Endothelial cell of umbilical vein (primary cell): ENCODE results near the gene TAOK1. TPM values are rescaled to one million over a fixed set of nuclear protein-coding genes. Genes with fewer than 3 reads are reported as not detected.
"Not testable (repeated sequence)": the region's sequence is repeated elsewhere in the genome, so short reads cannot be mapped to it uniquely, and the experiment has no call there.

Experiments used
- BruUV-seq: library from RNA; stranded (reverse); fragments of 400-500 nt; replicated peaks from 2 replicates; lab custom pipeline; 2021; lab: Mats Ljungman, UMichigan
- CTCF ChIA-PET: fragments of 300-600, 350-600 bp; sonication (Branson Sonifier 250); formaldehyde crosslinking; loops from one replicate; lab custom pipeline; 2021; ENCODE audit warnings: antibody characterized with exemption, inconsistent platforms; lab: Charles Lee
- POLR2A ChIA-PET: fragments of 300-600, 350-600 bp; sonication (Branson Sonifier 250); formaldehyde crosslinking; loops from one replicate; lab custom pipeline; 2021; ENCODE audit warnings: antibody characterized with exemption, inconsistent platforms; lab: Charles Lee
- DNase-seq: peaks from one replicate; pipeline ENCODE4 v3.0.0-alpha.2; 2011; ENCODE audit warnings: low read depth, low spot score
- FAIRE-seq: peaks from 2 replicates; lab custom pipeline; 2011; peaks lifted over from hg19 to GRCh38; lab: Jason Lieb, UNC
- H2AFZ ChIP-seq: 2 replicates; pipeline ENCODE4 v1.6.0; 2012; ENCODE audit warnings: low read depth, low read length, control low read depth, inconsistent platforms
- H3K27ac ChIP-seq: 2 replicates; pipeline ENCODE4 v1.5.1; 2011; ENCODE audit warnings: low read depth, mild to moderate bottlenecking, control low read depth, low read length, moderate library complexity; ENCODE audit not compliant: insufficient read depth
- H3K27me3 ChIP-seq, 2 experiments: 2 replicates each; pipeline versions ENCODE4 v1.6.0 to v1.6.1; 2011; ENCODE audit warnings: low read length in 2 of 2, mixed read lengths in 1 of 2; ENCODE audit not compliant: control insufficient read depth in 2 of 2, insufficient read depth in 2 of 2
- H3K36me3 ChIP-seq, 2 experiments: 2 replicates in 1 of 2; 3 replicates in 1 of 2; pipeline ENCODE4 v1.5.1; 2011; ENCODE audit warnings: low read length in 2 of 2, mild to moderate bottlenecking in 1 of 2, moderate library complexity in 1 of 2; ENCODE audit not compliant: control insufficient read depth in 2 of 2, insufficient read depth in 2 of 2; ENCODE audit errors: extremely low read depth in 1 of 2
- H3K4me1 ChIP-seq: 3 replicates; pipeline ENCODE4 v1.5.1; 2011; ENCODE audit warnings: mild to moderate bottlenecking, low read length; ENCODE audit not compliant: control insufficient read depth, insufficient read depth; ENCODE audit errors: extremely low read depth
- H3K4me2 ChIP-seq: 2 replicates; pipeline ENCODE4 v1.6.1; 2011; ENCODE audit warnings: low read length, control low read depth, mixed read lengths; ENCODE audit not compliant: insufficient read depth
- H3K4me3 ChIP-seq, 3 experiments: fragments of 200-600 bp in 1 of 3; sonication (generic), shearing (Covaris generic) in 1 of 3; replicated peaks in 1 of 3; 2 replicates each; pipeline ENCODE4 v1.5.1; 2011 to 2016; ENCODE audit warnings: control low read depth in 3 of 3, low read length in 3 of 3, mild to moderate bottlenecking in 2 of 3, inconsistent platforms in 1 of 3, low read depth in 1 of 3, moderate library complexity in 1 of 3; ENCODE audit not compliant: insufficient read depth in 1 of 3
- H3K79me2 ChIP-seq: 2 replicates; pipeline ENCODE4 v1.6.0; 2012; ENCODE audit warnings: low read length, inconsistent platforms; ENCODE audit not compliant: control insufficient read depth, insufficient read depth
- H3K9ac ChIP-seq: replicated peaks from 2 replicates; pipeline ENCODE3; 2011; ENCODE audit warnings: low read length, control low read depth; ENCODE audit not compliant: insufficient read depth; ENCODE audit errors: extremely low read depth
- H3K9me1 ChIP-seq: replicated peaks from 3 replicates; pipeline ENCODE4 v1.6.0; 2011; ENCODE audit warnings: mild to moderate bottlenecking, low read length; ENCODE audit not compliant: control insufficient read depth, insufficient read depth; ENCODE audit errors: extremely low read depth
- H3K9me3 ChIP-seq: replicated peaks from 2 replicates; pipeline ENCODE4 v1.5.1; 2012; ENCODE audit warnings: low read length, inconsistent platforms; ENCODE audit not compliant: control insufficient read depth, insufficient read depth
- H4K20me1 ChIP-seq: replicated peaks from 2 replicates; pipeline ENCODE3; 2011; ENCODE audit warnings: mild to moderate bottlenecking, low read length; ENCODE audit not compliant: control insufficient read depth, insufficient read depth; ENCODE audit errors: extremely low read depth
- EZH2 ChIP-seq: IDR thresholded peaks from 2 replicates; pipeline ENCODE4 v1.6.1; 2012; ENCODE audit warnings: borderline replicate concordance, low read depth, mild to moderate bottlenecking, moderate library complexity, low read length, inconsistent platforms; ENCODE audit not compliant: severe bottlenecking
- FOS ChIP-seq: IDR thresholded peaks from 2 replicates; pipeline ENCODE4 v1.6.1; 2011; ENCODE audit warnings: mild to moderate bottlenecking, low read length, moderate library complexity, borderline replicate concordance; ENCODE audit not compliant: insufficient read depth
- GATA2 ChIP-seq: IDR thresholded peaks from 2 replicates; pipeline ENCODE4 v1.7.0; 2011; ENCODE audit warnings: low read depth, mild to moderate bottlenecking, moderate library complexity, mixed read lengths, low read length; ENCODE audit not compliant: insufficient read length, insufficient read depth
- JUN ChIP-seq: IDR thresholded peaks from 2 replicates; pipeline ENCODE4 v1.6.1; 2011; ENCODE audit warnings: borderline replicate concordance, low read depth; ENCODE audit not compliant: insufficient read length, insufficient read depth
- MYC ChIP-seq: IDR thresholded peaks from one replicate; pipeline ENCODE4 v1.6.1; 2011; ENCODE audit warnings: mild to moderate bottlenecking, low read depth, low read length
- POLR2A ChIP-seq: IDR thresholded peaks from 2 replicates; pipeline ENCODE4 v1.6.1; 2012; ENCODE audit warnings: low read depth, mild to moderate bottlenecking, control low read depth, low read length
- POLR2AphosphoS5 ChIP-seq: IDR thresholded peaks from 2 replicates; pipeline ENCODE4 v1.6.1; 2012; ENCODE audit warnings: low read depth, mild to moderate bottlenecking, control low read depth, low read length, moderate library complexity; ENCODE audit not compliant: insufficient read depth
- dilution Hi-C: fragments of 300-500 bp; cut with MboI; formaldehyde crosslinking; loops from one replicate; pipeline ENCODE4 v1.15.0; 2019; ENCODE audit warnings: low sequenced_read_pairs; ENCODE audit not compliant: extremely low pct_ligation_motif_present
- intact Hi-C: fragments of 100-400 bp; cut with micrococcal nuclease; formaldehyde crosslinking; loops from one replicate; pipeline ENCODE4 v1.10.0; 2022
- polyA plus RNA-seq, 4 experiments: library from polyadenylated mRNA; depleted of rRNA in 3 of 4; stranded (reverse) in 3 of 4; unstranded in 1 of 4; fragments of >200 nt; gene quantifications; 2 replicates each; pipeline versions ENCODE4 v1.2.1 to v1.2.3, GENCODE V29; 2011 to 2012; ENCODE audit warnings: missing spikeins in 1 of 4
- total RNA-seq: library from RNA; stranded (reverse); gene quantifications from 2 replicates; pipeline ENCODE4 v1.2.3, GENCODE V29; 2021
- TF ChIP-seq, protein P1 (sequence below): IDR thresholded peaks from 2 replicates; pipeline ENCODE4 v1.6.1; 2011; ENCODE audit not compliant: insufficient read depth, insufficient read length
- TF ChIP-seq, protein P2 (sequence below), 2 donors: IDR thresholded peaks; 1 replicate in 1 of 2; 2 replicates in 1 of 2; pipeline ENCODE4 v1.5.1; 2011; ENCODE audit warnings: low read length in 2 of 2, mild to moderate bottlenecking in 2 of 2, moderate library complexity in 2 of 2, control low read depth in 1 of 2, inconsistent platforms in 1 of 2, low read depth in 1 of 2; ENCODE audit not compliant: insufficient read depth in 1 of 2; ENCODE audit errors: extremely low read depth in 1 of 2

Gene TAOK1
- total and polyA plus RNA-seq, 2 donors (not counting 3 experiments of a cell fraction or from before 2014, with no cell fraction given), result 11.0 to 82.2 TPM

DNA sequence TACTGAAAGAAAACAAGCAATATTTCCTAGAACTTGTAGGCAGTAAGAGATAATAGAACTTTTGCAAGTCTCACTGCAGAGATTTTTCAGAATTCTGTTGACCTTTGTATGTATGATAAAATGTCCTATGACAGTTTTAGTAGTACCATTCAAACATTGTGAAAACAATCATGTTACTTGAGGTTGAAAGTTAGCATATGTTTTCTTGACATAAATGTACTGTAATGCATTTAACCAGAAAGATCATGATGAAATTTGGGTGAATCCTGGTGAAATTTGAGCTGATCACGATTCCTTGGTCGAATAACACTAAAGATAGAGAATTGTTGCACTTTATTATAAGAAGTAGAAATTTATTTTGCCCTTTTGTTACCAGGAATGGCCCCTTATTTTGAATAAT, 85.7 kb downstream of the TAOK1 start:
- H3K27me3 ChIP-seq, result no peaks in the 10 kb centered on the region
- intact Hi-C loops, result no loop called here
- H3K4me3 ChIP-seq, result no peak overlapping the region
- TF ChIP-seq POLR2AphosphoS5 (no peak), GATA2 (no peak), FOS (no peak), POLR2A (no peak), JUN (no peak), EZH2 (no peak), MYC (no peak)
- TF ChIP-seq, protein P1, sequence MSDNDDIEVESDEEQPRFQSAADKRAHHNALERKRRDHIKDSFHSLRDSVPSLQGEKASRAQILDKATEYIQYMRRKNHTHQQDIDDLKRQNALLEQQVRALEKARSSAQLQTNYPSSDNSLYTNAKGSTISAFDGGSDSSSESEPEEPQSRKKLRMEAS, result no peak
- TF ChIP-seq, protein P2, sequence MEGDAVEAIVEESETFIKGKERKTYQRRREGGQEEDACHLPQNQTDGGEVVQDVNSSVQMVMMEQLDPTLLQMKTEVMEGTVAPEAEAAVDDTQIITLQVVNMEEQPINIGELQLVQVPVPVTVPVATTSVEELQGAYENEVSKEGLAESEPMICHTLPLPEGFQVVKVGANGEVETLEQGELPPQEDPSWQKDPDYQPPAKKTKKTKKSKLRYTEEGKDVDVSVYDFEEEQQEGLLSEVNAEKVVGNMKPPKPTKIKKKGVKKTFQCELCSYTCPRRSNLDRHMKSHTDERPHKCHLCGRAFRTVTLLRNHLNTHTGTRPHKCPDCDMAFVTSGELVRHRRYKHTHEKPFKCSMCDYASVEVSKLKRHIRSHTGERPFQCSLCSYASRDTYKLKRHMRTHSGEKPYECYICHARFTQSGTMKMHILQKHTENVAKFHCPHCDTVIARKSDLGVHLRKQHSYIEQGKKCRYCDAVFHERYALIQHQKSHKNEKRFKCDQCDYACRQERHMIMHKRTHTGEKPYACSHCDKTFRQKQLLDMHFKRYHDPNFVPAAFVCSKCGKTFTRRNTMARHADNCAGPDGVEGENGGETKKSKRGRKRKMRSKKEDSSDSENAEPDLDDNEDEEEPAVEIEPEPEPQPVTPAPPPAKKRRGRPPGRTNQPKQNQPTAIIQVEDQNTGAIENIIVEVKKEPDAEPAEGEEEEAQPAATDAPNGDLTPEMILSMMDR (IDR thresholded peaks at IDR 0.05; ENCODE audit: extremely low read depth in 1 of 2, insufficient read depth in 1 of 2, low read depth in 1 of 2, low read length in 2 of 2), result no peak
- FAIRE-seq (no peak), DNase-seq (no peak)
- no peak overlapping the region for H3K9ac ChIP-seq
- dilution Hi-C loops, result no loop called here
- peaks cover 2 to 8% of the 10 kb centered on the region in 2 experiments for H3K36me3 ChIP-seq
- H3K9me1 ChIP-seq, result no peaks in the 10 kb centered on the region
- no peaks in the 10 kb centered on the region for H3K4me1 ChIP-seq
- H3K4me2 ChIP-seq, result no peak overlapping the region
- no peaks in the 10 kb centered on the region for H3K9me3 ChIP-seq
- H2AFZ ChIP-seq, result no peak overlapping the region
- CTCF ChIA-PET, result no interaction called here
- no peak overlapping the region for H3K27ac ChIP-seq
- peaks cover 3% of the 10 kb centered on the region for H3K79me2 ChIP-seq
- no TSS peak for BruUV-seq
- H4K20me1 ChIP-seq, result no peaks in the 10 kb centered on the region
- POLR2A ChIA-PET, result no interaction called here

DNA sequence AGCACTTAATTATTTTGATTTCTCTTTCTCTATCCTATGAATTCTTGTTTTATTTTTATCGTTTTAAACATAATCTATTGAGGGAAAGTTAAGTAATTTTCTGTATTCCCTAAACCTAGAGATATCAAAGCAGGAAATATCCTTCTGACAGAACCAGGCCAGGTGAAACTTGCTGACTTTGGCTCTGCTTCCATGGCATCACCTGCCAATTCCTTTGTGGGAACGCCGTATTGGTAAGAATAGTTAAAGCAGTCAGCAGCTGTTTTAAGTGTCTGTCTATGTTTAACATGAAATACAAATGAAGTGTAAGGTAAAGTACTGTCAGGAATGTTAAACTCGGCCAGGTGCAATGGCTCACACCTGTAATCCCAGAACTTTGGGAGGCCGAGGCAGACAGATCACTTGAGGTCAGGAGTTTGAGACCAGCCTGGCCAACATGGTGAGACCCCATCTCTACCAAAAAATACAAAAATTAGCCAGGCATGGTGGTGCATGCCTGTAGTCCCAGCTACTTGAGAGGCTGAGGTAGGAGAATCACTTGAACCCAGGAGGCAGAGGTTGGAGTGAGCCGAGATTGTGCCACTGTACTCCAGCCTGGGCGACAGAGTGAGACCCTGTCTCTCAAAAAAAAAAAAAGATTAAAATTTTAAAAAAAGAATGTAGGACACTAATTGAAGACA, 90.2 kb downstream of the TAOK1 start:
- H3K9me3 ChIP-seq, intact Hi-C loops, H3K4me3 ChIP-seq, H2AFZ ChIP-seq, H3K27ac ChIP-seq, dilution Hi-C loops, H3K4me2 ChIP-seq, H4K20me1 ChIP-seq, H3K9ac ChIP-seq, H3K79me2 ChIP-seq, H3K36me3 ChIP-seq, H3K27me3 ChIP-seq, H3K4me1 ChIP-seq, POLR2A ChIA-PET, BruUV-seq, H3K9me1 ChIP-seq, FAIRE-seq, DNase-seq: not testable (repeated sequence)
- CTCF ChIA-PET, result interaction anchor here (1.1 kb wide), 1 partner anchor 110 kb away, joined by 3 read pairs; no protein-coding TSS in a partner anchor
